ENCODE results near the gene SYTL3. TPM values are rescaled to one million over a fixed set of nuclear protein-coding genes. Genes with fewer than 3 reads are reported as not detected.

SYTL3 gene
- total RNA-seq, 1 experiment from 2014 or later, result 14.2 TPM

DNA sequence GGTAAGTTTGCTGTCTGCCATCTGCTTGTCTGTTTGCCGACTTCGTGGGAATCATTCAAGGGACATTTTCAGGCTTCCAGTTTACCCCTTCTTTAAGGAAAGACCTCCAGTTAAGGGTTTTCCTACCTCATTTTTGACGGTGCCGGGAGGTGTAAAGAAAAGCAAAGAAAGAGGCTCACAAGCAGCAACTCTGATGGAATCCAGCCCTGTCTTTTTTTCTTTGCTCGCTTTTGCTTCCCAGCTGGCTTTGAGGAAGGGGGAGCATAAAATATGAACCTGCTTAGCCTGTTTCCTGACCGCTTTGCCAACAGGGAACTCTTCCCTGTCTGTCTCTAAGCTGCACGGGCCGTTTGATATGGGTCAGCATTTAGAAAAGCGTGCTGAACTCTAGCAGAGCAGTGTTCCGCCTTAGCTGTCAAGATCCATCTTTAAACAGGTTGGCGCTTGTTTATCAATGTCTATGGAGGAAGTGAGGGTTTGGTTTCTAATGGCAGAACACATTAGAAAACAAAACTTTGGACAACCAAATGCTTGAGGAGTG is 13.8 kb downstream of the SYTL3 start:
- Mint-ChIP-seq H3K9me3 (ENCODE audit: low read depth, unreplicated experiment) (no peaks in the 10 kb centered on the region), H3K27me3 (ENCODE audit: unreplicated experiment) (no peaks in the 10 kb centered on the region), H3K36me3 (ENCODE audit: insufficient read depth, unreplicated experiment) (no peaks in the 10 kb centered on the region), H3K4me1 (ENCODE audit: low read depth, unreplicated experiment) (no peaks in the 10 kb centered on the region), H3K4me3 (ENCODE audit: low read depth, unreplicated experiment) (no peak overlapping the region), H3K27ac (ENCODE audit: unreplicated experiment) (no peak overlapping the region)
- CTCF ChIA-PET, result interaction anchor here (0.6 to 1.7 kb wide), 3 partner anchors 28 to 61 kb away, joined by 3 to 4 read pairs (median 3); no protein-coding TSS in a partner anchor
- no peak for DNase-seq
- TF ChIP-seq, protein P1, sequence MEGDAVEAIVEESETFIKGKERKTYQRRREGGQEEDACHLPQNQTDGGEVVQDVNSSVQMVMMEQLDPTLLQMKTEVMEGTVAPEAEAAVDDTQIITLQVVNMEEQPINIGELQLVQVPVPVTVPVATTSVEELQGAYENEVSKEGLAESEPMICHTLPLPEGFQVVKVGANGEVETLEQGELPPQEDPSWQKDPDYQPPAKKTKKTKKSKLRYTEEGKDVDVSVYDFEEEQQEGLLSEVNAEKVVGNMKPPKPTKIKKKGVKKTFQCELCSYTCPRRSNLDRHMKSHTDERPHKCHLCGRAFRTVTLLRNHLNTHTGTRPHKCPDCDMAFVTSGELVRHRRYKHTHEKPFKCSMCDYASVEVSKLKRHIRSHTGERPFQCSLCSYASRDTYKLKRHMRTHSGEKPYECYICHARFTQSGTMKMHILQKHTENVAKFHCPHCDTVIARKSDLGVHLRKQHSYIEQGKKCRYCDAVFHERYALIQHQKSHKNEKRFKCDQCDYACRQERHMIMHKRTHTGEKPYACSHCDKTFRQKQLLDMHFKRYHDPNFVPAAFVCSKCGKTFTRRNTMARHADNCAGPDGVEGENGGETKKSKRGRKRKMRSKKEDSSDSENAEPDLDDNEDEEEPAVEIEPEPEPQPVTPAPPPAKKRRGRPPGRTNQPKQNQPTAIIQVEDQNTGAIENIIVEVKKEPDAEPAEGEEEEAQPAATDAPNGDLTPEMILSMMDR (IDR thresholded peaks at IDR 0.05; ENCODE audit: unreplicated experiment), result no peak
- intact Hi-C loops (cut with micrococcal nuclease; ENCODE audit: unreplicated experiment), result no loop called here
- BruUV-seq (replicated peaks), result no TSS peak

DNA sequence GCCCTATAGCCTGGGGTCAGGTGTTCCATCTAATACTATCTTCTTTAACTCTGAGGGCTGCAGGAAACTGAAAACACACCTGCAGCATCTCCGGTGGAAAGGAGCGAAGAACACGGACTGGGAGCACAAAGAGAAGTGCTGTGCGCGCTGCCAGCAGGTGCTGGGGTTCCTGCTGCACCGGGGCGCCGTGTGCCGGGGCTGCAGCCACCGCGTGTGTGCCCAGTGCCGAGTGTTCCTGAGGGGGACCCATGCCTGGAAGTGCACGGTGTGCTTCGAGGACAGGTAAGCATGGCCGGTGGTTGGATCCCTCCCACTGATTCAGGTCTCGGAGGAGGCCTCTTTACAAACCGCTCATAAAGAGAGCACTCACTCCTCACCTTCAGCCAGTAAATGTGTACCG is 15.5 kb downstream of the SYTL3 start:
- H3K9me3 Mint-ChIP-seq (ENCODE audit: low read depth, unreplicated experiment), result no peaks in the 10 kb centered on the region
- H3K27ac Mint-ChIP-seq (ENCODE audit: unreplicated experiment), result no peak overlapping the region
- no peak overlapping the region for H3K4me3 Mint-ChIP-seq (ENCODE audit: low read depth, unreplicated experiment)
- intact Hi-C loops (cut with micrococcal nuclease; ENCODE audit: unreplicated experiment), result no loop called here
- no peaks in the 10 kb centered on the region for H3K27me3 Mint-ChIP-seq (ENCODE audit: unreplicated experiment)
- peaks cover 7% of the 10 kb centered on the region for H3K4me1 Mint-ChIP-seq (ENCODE audit: low read depth, unreplicated experiment)
- H3K36me3 Mint-ChIP-seq (ENCODE audit: insufficient read depth, unreplicated experiment), result no peaks in the 10 kb centered on the region
- no peak for DNase-seq
- CTCF ChIA-PET, result no interaction called here
- TF ChIP-seq, protein P1 (IDR thresholded peaks at IDR 0.05; ENCODE audit: unreplicated experiment), result no peak
- BruUV-seq (replicated peaks), result no TSS peak

DNA sequence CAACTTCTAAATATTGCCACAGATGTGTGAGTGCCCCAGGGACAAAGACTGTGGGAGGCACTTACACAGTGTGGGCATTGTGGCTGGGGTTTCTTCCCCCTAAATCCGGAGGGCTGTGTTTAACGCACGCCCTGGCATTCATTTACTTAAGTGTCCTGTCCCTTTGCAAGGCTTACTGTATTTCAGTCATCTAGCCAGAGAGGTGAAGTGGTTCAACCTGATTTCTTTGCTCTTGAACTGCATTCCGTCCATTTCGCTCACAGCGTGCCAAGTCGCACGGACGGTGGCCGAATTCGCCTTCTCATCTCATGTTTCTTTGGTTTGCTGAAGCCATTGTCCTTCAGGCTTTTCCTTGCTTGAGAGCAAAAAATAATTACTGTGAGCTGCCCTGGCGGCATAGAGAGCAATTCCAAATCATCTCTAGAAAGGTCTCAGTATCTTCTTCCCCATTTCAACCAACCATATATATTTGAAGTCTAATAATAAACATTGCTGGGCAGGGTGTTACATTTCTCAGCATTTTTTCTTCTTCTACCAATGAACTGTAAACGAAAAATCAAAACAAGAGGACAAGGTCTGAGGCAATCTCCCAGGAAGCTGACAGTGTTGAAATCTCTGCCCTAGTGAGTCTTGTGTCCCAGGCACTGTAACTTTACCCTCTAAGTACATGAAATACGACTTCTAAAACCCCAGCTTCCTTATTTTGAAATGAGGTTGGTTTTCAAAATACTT is 16.9 kb downstream of the SYTL3 start:
- Mint-ChIP-seq H3K27ac (ENCODE audit: unreplicated experiment) (no peak overlapping the region), H3K9me3 (ENCODE audit: low read depth, unreplicated experiment) (no peaks in the 10 kb centered on the region), H3K4me1 (ENCODE audit: low read depth, unreplicated experiment) (peaks cover 7% of the 10 kb centered on the region), H3K36me3 (ENCODE audit: insufficient read depth, unreplicated experiment) (no peaks in the 10 kb centered on the region), H3K27me3 (ENCODE audit: unreplicated experiment) (no peaks in the 10 kb centered on the region), H3K4me3 (ENCODE audit: low read depth, unreplicated experiment) (no peak overlapping the region)
- intact Hi-C loops (cut with micrococcal nuclease; ENCODE audit: unreplicated experiment), result no loop called here
- TF ChIP-seq, protein P1 (IDR thresholded peaks at IDR 0.05; ENCODE audit: unreplicated experiment), result no peak
- no TSS peak for BruUV-seq (replicated peaks)
- DNase-seq, result no peak
- CTCF ChIA-PET, result interaction anchor here (0.6 kb wide), 2 partner anchors 35 to 139 kb away, joined by 3 to 4 read pairs; no protein-coding TSS in a partner anchor

DNA sequence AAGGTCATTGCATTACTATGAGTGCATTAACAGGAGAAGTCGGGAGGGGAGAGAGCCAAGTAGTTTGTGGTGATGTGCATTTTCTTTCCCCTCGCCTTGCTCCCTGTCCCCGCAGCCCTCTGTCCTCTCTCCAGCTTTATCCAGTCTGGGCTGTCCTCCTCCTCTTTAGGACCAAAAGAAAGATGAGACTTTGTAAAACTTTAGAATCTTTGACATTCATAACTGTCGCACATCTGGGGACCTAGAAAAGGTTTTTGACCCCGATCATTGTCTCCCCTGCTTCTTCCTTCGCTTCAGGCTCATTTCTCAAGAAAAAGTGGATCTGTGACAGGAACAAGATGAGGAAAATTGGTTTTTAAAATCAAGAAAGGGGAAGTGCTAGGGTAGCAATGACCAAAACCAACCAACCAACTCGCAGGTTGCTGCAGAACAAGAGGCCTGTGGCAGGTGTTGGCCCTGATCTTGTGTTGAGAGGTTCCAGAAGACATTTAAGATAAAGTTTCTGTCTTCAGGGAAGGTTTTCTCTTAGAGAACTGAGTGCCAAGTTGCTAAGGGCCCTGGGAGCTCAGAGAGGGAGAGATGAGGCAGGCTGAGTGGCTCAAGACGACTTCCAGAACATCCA is 17.6 kb downstream of the SYTL3 start:
- intact Hi-C loops (cut with micrococcal nuclease; ENCODE audit: unreplicated experiment), result no loop called here
- Mint-ChIP-seq H3K4me1 (ENCODE audit: low read depth, unreplicated experiment) (peaks cover 7% of the 10 kb centered on the region), H3K27me3 (ENCODE audit: unreplicated experiment) (no peaks in the 10 kb centered on the region), H3K4me3 (ENCODE audit: low read depth, unreplicated experiment) (no peak overlapping the region), H3K27ac (ENCODE audit: unreplicated experiment) (no peak overlapping the region), H3K9me3 (ENCODE audit: low read depth, unreplicated experiment) (no peaks in the 10 kb centered on the region), H3K36me3 (ENCODE audit: insufficient read depth, unreplicated experiment) (no peaks in the 10 kb centered on the region)
- CTCF ChIA-PET, result no interaction called here
- BruUV-seq (replicated peaks), result no TSS peak
- DNase-seq, result no peak
- TF ChIP-seq, protein P1 (IDR thresholded peaks at IDR 0.05; ENCODE audit: unreplicated experiment), result no peak

All from Calu3 (cell line).